Activated CD4-positive, CD25-positive, alpha-beta regulatory T cell treated with anti-CD3 and anti-CD28 coated beads, Interleukin-2, amount 50 U/mL, for 16 hours (primary cell): ENCODE results near the gene PRH1.

Experiments
- DNase-seq: peaks from one replicate; pipeline ENCODE4 v3.0.0-alpha.2; 2020; ENCODE audit warnings: low read depth, low spot score

The PRH1 gene

DNA sequence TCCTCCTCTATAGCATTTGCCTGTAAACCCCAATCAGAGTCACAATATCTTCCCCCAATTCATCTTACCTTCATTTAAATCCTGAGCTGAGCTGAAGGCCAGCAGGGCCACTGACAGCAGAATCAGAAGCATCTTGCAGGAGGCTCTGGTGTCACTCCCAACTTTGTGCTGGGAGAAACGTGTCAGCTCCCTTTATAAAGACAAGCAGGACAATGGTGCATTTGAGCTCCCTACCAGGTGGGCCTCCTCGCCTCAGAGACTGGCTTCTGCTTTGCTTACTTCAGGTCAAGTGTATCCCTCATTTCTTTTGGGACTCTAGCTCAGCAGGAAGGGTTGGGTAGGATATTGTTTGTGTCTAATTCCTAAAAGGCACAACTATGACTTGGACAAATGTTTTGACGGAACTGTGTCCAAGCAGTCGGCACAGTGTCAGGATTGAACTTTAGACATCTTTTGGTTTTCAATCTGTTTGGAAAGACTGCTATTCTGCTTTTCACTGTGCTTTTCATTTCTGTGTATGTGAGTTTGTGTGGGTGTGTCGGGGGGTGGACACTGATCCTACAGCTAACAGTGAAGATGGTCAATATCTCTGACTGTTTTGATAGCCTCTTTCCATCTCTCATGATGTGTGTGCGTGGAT is at the start of gene PRH1:
Gene PRH1 (minus strand): TSS at position 170 of the 640 bp plus-strand sequence. CDS start 38 bp downstream, at position 132.
- no peak for DNase-seq

DNA sequence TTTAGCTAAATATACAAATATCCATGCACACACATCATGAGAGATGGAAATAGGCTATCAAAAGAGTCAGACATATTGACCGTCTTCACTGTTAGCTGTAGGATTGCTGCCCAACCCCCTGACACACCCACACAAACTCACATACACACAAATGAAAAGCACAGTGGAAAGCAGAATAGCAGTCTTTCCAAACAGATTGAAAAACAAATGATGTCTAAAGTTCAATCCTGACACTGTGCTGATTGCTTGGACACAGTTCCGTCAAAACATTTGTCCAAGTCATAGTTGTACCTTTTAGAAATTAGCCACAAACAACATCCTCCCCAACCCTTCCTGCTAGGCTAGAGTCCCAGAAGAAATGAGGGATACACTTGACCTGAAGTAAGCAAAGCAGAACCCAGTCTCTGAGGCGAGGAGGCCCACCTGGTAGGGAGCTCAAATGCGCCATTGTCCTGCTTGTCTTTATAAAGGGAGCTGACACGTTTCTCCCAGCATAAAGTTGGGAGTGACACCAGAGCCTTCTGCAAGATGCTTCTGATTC is 44.8 kb upstream of the PRH1 start, which contains the start of gene PRH2:
Gene PRH2 (plus strand): TSS at position 491 of the 541 bp plus-strand sequence. CDS start 38 bp downstream, at position 529.
- DNase-seq = no peak

- DNase-seq = no peak
Observed at GRCh38 chr12:10926269-10926668, 42.2 kb upstream of the PRH1 start.

DNA sequence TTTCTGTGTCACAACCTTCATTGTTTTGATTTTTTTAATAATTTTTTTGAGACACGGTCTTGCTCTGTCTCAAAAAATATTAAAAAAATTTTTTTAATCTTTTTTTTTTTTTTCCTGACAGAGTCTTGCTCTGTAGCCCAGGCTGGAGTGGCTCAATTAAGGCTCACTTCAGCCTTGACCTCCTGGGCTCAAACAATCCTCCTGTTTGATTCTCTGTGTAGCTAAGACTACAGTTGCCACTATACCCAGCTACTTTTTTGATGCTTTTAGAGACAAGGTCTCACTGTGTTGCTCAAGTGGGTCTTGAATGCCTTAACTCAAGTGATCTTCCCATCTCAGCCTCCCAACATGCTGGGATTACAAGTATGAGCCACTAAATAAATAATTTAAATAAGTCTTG is 35.8 kb upstream of the PRH1 start:
- DNase-seq = no peak

- no peak for DNase-seq
Observed at GRCh38 chr12:10910380-10910779, 26.3 kb upstream of the PRH1 start.

- no peak for DNase-seq
Observed at GRCh38 chr12:10909462-10909861, 25.4 kb upstream of the PRH1 start, which contains the start of gene TAS2R13. TAS2R13 (minus strand) TSS chr12:10909562; CDS start chr12:10909298, 264 bp downstream.

- no peak for DNase-seq
Observed at GRCh38 chr12:10904686-10905085, 20.6 kb upstream of the PRH1 start.

DNA sequence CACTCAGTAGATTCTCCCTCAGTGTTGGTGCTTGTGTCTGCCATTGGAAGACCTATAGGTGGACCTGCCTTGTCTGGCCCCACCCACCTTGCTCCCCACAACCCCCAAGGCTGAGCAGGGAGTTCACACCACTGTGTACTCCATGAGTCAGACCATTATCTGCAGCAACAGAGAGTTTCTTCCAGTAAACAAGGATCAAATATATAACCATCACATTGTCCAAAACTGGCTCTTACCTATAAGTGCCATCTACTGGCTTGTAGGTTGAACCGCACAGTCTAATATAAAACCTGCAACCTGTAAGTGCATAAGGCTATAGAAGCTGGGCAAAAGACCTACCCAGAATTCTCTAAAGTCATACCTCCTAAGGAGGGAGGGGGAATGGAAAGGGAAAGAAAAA is 17.4 kb upstream of the PRH1 start:
- no peak for DNase-seq

DNA sequence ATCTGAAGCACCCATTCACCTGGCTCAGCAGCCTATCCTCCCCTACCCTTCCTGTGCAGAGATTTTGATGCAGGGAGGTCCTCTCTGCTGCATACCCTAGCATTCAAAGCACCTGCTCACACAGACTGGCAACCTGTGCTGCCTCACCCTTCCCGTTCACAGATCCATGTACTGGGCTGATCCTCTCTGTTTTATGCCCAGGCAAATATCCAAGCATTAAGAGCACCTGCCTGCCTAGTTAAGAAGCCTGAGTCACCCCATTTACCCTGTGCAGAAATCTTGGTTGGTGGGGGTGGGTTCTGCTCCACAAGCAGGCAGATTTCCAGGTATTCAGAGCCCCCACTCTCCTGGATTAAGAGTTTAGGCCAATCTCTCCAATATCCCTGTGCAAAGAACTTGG is 16.9 kb upstream of the PRH1 start:
- no peak for DNase-seq

- no peak for DNase-seq
Observed at GRCh38 chr12:10900530-10900929, 16.5 kb upstream of the PRH1 start.

- DNase-seq = no peak
Observed at GRCh38 chr12:10896854-10897253, 12.8 kb upstream of the PRH1 start.

DNA sequence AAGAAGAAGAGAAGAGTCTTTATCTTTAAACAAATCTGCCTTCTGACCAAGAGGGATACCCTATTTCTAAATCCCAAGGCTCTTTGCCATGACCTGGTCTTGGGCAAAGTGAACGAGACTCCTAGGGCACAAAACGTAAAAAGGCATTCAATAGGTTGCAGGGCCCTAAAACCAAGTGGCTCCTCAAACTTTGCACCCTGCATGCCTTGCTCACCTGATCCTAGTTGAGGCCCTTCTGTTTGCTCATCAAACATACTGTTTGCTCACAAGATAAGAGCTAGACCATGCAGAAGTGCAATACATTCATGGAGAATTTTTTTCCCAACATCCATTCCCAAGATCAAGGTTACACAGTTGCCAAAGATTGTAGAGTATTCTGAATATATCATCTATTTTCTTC is 7.9 kb upstream of the PRH1 start:
- DNase-seq = no peak

DNA sequence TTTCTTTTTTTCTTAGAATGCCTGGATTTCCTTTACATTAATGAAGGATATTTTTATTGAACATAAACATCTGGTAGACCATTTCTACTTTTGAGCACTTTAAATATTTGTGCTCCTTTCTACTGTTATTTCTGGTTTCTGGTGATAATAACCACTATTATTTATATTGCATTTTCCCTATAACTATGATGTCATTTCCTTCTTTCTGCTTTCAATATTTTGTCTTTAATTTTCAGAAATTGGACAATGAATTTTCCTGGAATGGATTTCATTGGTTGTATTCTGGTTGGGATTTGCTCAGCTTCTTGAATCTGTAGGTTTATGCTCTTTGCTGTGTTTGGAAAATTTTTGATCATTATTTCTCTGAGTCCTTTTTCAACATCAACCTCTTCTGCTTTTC is 5.2 kb upstream of the PRH1 start:
- no peak for DNase-seq

DNA sequence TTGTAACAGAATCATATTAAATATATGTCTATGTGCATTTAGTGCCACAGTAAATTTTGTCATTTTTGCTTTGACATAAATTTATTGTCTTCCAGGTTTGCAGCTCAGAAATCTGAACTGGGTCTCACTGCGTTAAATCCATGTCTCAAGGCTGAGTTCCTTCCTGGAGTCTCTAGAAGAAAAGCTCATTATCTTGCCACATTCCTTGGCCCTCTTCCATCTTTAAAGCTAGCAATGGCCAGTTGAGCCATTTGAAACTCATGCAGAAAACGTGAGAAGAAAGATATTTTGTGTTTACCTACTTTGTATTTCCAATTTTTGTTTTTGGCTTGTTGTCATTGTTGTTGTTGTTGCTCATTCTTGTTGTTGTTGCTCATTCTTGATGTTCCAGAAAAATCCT is 10.7 kb downstream of the PRH1 start:
- no peak for DNase-seq

- DNase-seq = no peak
Observed at GRCh38 chr12:10867381-10867780, 16.7 kb downstream of the PRH1 start.

DNA sequence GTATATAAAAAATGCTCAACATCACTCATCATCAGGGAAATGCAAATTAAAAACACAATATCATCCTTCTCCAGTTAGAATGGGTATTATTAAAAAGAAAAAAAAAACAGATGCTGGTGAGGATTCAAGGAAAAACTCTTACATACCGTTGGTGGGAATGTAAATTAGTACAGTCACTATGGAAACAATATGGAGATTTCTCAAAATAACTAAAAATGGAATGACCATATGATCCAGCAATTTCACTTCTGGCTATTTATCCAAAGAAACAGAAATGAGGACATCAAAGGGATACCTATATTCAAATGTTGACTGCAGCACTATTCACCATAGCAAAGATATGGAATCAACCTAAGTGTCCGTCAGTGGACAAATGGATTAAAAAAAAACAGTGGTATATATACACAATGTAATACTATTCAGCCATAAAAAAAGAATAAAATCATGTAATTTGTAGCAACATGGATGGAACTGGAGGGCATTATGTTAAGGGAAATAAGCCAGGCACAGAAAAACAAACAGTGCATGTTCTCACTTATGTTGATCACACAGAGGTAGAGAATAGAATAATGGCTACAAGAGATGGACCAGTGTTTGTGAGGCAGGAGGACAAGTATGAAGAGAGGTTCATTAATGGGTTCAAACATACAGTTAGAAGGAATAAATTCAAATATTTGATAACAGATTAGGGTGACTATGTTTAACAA is 20.4 kb downstream of the PRH1 start:
- DNase-seq = no peak

GRCh38 chr12:10861366-10861765 is 22.7 kb downstream of the PRH1 start:
- no peak for DNase-seq

- no peak for DNase-seq
Observed at GRCh38 chr12:10855807-10856206, 28.2 kb downstream of the PRH1 start.

GRCh38 chr12:10853776-10854175 is 30.3 kb downstream of the PRH1 start:
- DNase-seq = no peak

DNA sequence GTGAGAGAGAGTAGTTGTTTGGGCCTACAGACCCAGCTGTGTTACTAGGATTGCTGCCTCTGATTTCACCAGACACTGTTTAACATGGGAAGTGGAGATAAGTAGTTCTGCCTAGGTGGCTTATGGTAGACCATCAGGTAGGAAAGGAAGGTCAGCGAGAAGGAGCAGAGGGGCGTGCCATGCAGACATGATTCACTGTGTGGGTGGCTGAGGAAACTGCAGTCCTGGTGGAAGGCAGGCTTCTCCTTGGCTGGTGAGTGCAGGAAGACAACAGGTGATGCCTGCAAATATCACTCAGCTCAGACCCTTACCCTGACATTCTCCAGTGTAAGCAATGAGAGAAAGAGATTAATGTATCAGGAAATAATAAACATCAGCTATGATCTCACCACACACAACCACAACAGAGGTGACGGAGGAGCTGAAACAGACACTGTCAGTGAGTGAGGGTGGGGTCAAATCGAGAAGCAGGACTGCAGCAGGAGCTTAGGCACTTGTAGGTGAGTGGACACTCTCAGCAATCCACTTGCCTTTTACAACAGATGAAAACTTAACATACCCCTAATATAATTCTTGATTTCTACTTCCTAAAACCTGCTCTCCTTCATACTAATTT is 32.7 kb downstream of the PRH1 start:
- DNase-seq = no peak

DNA sequence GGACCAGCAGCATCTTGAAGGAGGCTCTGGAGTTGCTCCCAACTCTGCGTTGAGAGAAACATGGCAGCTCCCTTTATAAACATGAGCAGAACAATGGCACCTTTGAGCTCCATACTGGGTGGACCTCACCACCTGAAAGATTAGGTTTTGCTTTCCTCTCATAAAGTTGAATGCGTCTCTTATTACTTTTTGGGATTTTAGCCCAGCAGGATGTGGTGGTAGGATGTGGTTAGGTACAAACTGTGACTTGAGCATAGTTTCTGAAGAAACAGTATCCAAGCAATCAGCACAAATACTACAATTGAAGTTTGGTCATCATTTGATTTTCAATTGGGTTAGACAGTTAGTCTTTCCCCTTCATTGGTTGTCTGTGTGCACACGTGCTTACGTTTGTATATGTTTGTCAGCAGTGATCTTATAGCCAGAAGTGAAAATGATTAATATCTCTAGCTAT is 34.6 kb downstream of the PRH1 start, which contains the start of gene PRR4:
Gene PRR4 (minus strand): TSS at position 51 of the 454 bp plus-strand sequence. CDS start 38 bp downstream, at position 13.
- no peak for DNase-seq

- no peak for DNase-seq
Observed at GRCh38 chr12:10847744-10848143, 36.3 kb downstream of the PRH1 start.
